SH-SY5Y (cell line): ENCODE results near the gene CCNF.

ENCODE experiments used
- GATA2 ChIP-seq: IDR thresholded peaks from 2 replicates; pipeline ENCODE4 v1.6.1; 2011; ENCODE audit warnings: mild to moderate bottlenecking, low read depth, low read length
- GATA3 ChIP-seq: IDR thresholded peaks from 2 replicates; pipeline ENCODE4 v1.6.1; 2011; ENCODE audit warnings: low read depth, mild to moderate bottlenecking, low read length, moderate library complexity

The CCNF gene

GRCh38 chr16:2507052-2507659 lies 77.9 kb downstream of the CCNF start:
- no peak for TF ChIP-seq GATA3
- TF ChIP-seq GATA2: no peak

- TF ChIP-seq GATA2: no peak
- no peak for TF ChIP-seq GATA3
These were observed 78.4 kb downstream of the CCNF start for GRCh38 chr16:2507665-2508064.
